ENCODE measurements around the gene MCF2L2.
"Not testable (repeated sequence)": the region's sequence is repeated elsewhere in the genome, so short reads cannot be mapped to it uniquely, and the experiment has no call there.

Gene MCF2L2

DNA sequence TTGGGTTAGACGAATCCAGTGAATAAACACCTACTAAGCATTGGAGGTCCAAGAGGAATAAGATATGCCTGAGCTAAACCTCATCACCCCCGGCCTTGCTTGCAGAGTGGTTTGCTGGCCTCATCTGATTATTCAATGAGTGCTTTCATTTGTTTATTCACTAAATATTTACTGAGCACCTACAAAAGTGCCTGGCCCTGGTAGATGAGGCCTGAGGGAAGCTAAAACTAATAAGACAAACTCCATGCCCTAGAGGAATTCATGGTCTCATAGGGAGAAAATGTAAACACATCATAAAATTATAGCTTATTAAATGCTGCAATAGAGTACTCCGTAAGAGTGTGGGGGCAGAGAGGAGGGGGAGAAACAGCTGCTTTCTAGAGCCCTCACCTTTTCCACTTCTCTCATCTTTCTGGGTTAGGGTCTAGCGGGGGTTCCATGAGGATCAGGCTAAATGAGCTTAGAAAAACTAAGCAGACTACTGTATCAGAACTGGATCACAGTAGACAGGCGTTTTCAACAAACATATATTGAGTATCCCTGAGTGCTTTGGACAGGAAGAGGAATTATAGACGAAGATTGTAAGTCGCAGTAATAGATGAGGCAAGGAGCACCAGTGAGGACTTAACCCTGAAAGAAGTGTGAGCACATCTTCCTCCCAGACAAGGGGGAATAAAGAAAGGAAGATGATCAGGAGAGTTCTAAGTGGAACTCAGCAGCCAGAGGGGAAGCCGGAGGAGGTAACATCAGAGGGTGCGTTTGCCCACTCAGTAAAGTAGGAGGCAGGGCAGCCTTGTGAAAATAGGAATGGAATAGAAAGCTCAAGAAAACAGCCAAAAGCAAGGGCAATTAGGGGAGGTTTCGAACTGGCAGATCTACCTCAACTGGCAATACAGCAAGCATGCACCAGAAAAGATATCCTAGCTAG, 234.4 kb downstream of the MCF2L2 start:
- DNase-seq: no peak

DNA sequence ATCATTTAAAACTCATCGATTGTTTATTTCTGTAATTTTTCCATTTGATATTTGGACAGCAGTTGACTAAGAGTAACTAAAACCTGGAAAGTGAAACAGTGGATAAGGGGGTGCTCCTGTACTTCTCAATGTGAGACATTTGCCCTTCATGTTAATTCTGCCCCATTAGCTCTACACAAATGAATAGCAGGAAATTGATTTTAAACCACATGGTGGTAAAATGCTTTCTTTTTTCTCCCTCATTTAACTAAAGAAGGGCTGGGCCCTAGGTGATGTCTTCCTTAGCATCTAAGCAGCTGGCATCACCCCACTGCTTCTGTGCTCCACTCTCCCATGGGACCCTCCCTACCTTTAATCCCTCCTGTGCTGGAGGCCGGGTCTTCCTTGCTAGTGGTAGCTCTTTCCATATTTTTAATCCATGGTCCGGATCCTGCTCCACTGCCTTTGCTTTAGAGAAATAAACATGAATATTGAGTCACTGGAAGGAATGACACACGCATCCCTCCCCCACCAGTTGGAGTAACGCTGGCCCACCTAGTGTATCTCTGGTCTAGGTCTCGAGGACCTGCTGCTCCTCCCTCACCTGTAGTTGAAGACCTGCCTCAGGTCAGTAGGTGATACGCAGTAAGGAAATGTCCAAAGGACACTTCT, 235.6 kb downstream of the MCF2L2 start:
- DNase-seq: no peak

DNA sequence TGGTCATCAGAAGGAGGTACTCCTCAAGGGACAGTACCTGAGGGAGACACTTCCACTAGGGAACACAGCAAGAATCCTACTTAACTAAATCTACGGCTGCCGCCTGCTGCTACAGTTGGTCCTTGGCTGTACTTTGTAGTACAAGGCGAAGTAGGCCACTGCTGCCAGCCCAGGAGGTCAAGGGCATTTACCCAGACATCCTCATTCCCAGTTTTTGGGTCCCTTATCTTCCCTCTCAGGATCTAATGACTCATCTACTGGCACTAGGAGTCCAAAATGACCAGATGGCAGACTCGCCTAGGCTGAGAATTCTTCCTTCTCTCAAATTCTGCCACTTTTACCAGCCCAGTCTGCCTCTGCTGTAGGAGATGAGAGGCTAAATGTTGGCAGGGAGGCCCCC, 238.8 kb downstream of the MCF2L2 start:
- no peak for DNase-seq

DNA sequence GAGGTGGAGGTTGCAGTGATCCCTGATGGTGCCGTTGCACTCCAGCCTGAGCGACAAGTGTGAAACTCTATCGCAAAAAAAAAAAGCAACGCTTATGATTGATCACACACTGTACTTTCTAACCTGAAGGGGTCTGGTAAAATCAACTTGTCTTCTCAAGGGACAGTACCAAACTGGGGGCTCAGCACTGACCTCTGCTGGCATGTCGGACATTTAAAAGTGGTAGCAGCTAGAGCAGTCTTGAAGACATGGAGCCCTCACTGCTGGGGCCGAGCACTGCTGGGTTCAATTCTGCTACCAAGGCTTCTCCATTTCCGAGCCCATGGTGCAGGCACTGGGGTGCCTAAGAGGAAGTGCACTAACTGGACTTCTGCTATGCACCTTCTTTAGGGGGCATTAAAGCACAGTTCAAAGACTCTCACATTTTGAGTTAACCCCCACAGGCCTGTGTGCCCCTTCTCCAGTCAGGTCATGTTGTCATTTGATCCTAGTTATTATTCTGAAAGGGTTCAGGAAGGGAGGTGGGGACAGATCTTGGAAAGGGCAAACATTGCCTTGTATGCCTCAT, 239.4 kb downstream of the MCF2L2 start:
- no peak for DNase-seq

DNA sequence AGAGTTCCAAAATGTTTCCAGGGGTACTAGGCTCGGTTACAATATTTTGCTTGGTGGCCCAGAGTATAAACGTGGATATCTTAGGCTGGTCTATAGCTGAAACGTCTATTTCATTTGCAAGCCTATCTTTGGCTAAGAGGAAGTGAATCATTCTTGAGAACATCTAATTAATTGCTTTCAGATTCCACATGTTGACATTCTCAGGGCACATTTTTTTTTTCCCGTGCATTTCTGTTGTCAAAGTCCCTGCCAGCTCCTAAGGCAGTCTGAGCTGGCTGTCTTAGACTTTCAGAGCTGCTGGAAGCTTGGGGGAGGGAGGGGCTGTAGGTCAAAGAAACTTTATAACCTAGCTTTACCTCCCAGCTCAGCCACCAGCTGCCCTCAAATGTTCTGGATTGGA, 242.7 kb downstream of the MCF2L2 start:
- no peak for DNase-seq

DNA sequence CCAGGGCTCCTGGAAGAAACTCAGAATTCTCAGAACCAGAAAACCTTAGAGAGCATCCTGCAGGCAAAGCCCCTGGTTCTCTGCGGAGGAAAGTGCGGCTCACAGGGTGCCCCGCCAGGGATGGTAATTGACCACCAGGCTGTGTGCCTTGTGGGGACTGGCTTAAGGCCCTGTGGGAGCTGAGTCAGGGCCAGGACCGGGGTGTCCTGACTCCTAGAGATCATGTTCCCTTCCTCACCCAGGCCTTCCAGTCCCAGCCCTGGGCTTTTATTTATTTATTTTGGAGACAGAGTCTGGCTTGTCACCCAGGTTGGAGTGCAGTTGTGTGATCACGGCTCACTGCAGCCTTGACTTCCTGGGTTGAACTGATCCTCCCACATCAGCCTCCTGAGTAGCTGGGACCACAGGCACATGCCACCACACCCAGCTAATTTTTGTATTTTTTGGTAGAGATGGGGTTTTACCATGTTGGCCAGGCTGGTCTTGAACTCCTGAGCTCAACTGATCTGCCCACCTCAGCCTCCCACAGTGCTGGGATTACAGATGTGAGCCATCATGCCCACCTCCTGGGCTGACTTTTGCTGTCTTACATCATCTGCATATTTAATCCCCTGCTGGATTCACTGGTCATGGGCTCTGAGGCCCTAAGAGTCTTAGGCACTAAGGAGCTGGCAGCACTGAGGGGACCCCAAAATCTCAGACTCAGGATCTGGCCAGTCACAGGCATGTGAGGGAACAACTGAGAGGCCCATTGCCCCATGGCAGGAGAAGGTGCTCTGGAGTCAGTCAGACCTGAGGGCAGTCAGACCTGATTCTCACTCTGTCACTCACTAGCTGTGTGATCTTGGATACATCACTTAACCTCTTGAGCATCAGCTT, 245.4 kb downstream of the MCF2L2 start:
- no peak for DNase-seq

DNA sequence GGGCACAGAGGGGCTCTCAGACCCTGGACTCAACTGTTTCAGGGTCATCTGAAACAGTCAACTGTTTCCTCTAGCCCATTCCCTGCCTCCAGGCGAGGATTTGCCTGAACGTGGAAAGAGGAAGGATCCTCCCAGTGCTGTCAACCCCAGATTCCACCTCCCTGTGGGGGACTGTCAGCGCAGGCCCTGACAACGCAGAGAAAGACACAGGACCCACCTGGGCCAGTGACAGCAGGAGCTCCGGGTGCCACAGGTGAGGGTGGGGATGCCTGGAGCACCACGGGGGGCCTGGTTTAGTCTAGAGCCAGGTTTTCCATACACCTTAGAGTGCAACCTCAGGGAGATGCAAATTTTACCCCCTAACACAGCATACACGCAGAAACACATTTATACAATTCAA, 246.3 kb downstream of the MCF2L2 start:
- DNase-seq: no peak

DNA sequence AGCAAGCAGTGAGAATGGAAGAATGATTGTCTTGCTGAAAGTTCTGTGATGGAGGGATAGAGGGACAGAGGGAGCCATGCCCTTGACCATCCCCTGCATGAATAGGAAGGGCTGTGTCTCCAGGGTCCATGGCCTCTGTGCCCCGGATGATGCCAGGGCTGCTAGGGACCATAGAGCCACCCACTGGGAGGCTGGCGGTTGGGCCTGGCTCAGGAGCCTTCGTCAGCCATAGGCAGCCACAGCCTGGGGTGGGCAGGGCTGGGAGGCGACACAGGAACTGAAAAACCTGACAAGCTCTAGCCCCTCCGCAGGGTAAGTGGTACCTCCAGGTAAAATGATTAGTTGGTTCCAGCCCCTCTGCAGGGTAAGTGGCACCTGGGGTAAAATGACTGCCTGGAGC, 246.8 kb downstream of the MCF2L2 start:
- no peak for DNase-seq

DNA sequence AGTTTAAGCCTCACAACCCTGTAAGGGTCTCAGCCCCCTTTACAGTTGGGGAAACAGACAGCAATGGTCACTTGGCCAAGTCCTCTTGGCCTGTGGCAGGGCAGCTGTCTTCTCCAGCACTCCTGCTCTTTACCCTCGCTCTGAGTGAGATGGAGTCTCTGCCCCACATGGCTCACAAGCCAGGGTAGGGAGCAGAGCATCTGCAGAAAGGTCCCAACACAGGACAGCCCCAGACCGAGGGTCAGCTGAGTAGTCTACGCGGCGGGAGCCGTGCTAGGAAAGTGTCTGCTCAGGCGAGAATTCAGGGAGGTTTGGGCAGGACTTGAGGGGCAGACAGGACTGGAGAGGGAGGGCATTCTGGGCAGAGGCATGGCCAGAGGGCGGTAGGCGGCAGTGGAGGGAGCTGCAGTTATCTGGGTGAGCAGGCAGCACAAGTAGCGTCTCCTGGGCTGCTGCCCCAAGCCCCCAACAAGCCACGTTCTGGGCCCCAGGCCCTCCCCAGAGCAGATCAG, 247.6 kb downstream of the MCF2L2 start:
- no peak for DNase-seq

DNA sequence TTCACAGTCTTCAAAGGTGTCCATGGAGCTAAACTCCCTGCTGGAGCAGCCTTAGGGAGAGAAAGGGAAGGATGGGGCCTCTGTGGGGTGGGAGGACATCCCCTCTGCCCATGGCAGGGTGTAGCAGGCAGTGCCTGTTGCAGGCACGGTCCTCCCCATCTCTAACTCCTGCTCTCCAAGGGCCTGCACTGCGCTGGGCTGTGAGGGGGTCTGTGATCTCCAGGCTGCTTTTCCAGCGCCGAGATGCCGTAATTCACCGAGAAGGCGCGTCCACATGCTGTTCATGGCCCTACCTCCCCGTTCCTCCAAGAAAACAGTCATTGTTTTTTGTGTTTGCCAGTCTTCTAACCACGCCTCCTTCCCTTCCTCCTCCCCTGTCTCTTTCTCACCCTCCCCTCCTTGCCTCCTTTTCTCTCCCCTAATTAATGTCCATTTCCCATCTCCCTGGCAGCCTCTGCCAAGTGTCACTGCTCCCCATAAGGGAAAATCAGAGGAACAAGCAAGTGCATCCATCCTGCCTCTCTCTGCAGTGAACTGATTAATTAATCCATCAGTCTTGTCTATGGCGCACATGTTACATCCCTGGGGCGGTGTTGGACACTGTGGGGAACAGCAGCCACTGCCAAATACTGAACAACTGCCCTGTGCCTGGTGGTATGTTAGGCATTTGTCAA, 248.2 kb downstream of the MCF2L2 start:
- DNase-seq: no peak

DNA sequence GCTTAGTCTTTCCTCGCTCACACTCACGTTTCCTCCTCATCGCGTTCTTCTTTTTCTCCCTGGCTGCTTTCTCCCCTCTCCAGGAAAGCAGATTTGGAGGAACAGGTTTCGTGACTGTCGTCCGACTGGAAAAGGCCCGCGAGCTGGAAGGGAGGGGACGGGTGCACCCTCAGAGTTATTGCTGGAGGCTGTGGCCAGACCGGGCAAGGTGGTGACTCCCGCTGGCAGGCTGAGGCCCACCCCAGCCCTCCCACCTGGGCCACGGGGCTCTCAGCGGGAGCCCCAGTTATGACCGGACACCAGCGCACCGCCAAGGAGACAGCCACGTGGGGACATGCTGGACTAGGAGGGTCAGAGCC, 248.9 kb downstream of the MCF2L2 start:
- DNase-seq: not testable (repeated sequence)

DNA sequence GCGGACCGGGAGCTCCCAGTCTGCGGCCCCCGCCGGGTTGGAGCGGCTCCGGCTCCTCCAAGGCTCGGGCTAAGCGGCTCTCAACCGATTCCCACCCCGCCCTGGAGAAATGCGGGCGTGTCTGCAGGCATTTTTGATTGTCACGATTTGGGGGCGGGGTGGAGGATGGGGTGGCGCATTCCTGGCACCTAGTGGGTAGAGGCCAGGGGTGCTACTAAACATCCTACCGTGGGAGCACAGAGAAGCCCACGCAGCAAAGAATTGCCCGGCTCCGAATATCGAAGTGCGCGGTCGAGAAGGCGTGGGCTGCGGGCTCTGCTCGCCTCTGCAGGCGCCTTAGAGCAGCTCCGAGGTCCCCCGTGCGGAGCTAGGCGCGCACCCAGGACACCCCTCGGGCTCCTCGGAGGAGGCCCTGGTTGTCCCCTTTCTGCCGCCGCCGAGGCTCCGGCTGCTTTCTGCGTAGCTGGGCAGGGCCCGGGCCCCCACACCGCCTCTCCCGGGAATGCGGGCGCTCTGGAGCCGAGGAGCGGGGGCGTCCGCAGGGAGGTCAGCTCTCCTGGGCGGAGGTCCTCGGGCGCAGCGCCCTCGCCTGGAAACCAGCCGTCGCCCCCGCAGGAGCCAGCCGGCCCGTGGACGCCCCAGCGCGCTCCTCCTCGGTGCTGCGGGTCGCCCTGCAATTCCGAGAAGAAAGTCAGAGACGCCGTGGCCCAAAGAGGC, 249.4 kb downstream of the MCF2L2 start:
- DNase-seq: peak; percentile 74

DNA sequence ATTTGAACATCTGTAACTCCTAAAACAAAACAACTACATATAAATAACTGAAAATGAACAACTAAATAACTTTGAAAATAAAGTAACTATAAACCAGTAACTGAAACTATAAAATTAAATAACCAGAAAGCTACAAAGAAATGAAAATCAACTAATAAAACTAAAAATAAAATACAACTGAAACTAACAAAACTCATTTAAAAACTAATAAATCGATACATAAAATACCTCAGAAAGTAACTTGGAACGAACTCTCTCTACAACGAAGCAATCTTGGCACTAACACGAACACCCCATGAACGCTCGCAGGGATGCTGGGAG, 249.9 kb downstream of the MCF2L2 start:
- DNase-seq: no peak

DNA sequence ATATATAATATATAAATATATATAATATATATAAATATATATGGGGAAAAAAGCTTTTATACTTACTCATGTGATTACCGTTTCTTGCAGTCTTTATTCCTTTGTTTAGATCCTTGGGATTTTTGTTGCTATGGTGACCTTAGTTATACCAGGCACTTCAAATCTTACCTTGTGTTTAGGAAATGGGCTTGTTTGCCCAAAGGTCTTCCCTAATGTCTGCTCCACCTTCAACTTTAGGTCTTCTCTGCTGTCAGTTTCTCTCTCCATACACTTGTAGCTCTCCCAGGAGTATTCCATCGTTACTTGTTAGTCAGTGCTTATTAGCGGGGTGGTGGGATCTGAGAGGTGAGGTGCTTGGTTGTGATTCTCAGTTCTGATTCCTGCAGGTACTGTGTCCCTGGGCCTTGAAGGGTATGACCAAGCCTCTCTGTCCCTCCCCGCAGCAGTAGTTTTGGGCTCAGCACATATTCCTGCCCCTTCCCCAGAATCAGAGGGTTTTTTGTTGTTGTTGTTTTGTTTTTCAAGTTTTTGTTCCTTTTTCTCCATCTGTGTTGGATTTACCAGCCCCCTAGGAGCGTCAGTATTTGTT, 256.3 kb downstream of the MCF2L2 start:
- no peak for DNase-seq

DNA sequence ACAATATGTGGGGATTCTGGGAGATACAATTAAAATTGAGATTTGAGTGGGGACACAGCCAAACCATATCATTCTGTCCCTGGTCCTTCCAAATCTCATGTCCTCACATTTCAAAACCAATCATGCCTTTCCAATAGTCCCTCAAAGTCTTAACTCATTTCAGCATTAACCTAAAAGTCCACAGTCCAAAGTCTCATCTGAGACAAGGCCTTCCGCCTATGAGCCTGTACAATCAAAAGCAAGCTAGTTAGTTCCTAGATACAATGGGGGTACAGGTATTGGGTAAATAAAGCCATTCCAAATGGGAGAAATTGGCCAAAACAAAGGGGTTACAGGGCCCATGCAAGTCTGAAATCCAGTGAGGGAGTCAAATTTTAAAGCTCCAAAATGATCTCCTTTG, 260.4 kb downstream of the MCF2L2 start:
- DNase-seq: not testable (repeated sequence)

DNA sequence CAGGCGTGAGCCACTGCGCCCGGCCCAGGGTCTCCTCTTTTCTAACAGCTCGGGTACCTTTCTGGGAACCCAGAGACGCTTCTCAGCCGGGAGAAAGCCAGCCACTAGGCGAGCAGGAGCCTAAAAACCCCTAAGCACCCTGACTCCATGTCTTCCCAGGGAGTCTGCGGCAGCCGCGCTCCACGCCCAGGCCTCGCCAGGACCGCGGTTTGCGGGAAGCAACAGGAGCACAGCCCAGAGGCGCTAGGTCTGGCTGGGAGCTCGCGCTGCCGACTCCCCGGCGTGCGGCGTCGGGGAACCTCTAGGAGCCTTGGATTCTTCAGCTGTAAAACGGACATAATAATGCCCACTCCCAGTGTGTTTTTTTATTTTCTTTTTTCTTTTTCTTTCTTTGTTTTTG, 264.9 kb downstream of the MCF2L2 start:
- DNase-seq: no peak

DNA sequence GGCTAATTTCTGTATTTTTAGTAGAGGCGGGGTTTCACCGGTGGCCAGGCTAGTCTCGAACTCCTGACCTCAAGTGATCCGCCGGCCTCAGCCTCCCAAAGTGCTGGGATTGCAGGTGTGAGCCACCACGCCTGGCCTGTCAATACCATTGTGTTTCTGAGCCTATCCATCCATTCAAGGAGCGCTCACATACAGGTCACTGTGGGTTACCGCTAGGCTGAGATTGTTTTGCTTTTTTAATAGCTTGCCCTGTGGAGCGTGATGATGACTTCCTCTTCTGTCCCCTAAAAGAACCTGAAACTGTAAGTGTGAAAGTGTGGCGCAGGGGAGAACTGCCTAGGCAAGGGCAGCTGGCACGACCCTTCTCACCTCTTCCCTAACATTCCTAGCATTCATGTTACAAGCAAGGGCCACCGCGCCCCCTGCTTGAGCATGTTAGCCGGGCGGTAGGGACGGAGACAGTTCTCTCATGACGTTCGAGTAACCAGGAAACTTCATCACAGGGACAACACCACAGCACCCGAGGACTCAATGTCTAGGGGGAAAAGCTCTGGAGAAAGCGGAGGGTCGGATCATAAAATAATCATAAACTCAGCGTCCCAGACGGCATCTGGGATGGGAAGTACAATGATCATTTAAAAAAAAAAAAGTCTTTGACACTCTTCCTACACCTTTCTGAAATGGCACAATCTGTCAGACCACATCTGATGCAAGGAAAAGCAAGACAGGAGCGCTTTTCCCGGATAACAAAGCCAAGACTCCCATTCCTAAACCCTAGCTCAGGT, 266.7 kb downstream of the MCF2L2 start:
- DNase-seq: no peak

DNA sequence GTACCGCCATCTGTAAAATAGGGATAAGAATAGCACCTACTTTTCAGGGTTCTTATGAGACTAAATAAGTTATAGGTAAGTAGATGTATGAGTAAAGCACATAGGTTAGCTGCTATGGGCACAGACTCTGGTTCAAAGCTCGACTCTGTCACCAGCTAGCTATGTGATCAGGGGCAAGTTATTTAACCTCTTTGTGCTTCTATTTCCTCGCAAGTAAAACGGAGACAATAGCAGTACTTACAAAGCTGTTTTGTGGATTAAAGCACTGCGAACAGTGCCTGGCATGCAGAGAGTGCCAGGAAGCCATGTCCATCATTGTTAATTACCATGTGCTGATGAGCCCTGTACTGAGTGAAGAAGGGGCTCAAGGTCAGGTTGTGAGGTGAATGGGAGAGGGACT, 267.8 kb downstream of the MCF2L2 start:
- no peak for DNase-seq

DNA sequence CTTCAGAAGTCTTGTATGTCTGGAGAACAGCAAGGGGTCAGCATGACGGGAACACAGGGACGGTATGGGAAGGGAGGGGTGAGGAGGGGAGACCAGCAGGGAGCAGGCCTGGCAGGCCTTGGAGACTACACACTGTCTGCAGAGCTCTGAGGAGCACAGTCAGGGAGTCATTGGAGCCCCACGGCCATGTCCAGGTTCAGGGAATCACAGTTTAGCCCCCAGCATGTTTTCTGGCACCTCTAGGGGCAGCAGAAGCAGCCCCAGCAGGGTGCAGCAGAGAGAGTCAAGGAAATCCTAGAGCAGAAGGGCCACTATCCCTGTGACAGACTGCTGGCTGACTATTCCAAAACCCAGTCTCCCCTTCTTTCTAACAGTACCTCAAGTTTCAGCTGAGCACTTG, 269.1 kb downstream of the MCF2L2 start:
- DNase-seq: no peak

DNA sequence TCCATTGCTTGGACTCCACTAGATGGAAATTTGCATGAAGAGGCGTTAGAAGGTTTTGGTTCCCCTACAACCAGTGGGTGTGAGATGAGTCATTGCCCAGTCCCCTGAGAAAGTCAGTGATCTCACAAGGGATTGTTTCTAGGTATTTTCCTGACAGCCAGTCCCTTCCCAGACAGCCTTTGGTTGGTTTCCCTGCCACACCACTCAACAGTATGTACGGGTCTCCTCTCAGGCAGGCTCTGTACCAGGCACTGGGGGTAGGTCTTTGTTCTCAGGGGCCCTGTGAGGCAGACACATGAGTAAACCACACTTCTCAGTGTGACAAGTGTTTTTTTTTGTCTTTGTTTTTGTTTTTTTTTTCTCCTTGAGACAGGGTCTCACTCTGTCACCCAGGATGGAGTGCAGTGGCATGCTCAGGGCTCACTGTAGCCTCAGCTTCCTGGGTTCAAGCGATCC, 269.8 kb downstream of the MCF2L2 start:
- DNase-seq: no peak

DNA sequence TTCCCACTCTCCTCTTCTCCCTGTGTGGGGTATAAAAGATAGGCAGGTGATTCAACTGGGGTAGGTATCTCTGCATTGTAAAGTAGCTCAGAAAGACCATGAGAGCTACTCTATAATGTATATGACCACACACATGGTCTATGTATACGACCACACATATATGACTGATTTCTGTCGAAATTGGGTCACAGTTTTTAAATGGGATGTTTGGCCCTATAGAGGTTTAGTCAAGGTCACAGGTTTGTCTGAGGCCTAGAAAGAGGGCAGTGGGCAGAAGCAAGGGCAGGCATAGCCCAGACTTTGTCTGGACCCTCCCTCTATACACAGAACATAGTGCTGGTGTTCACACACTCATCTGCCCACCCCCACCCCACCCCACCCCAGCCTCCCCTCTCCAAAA, 270.3 kb downstream of the MCF2L2 start:
- no peak for DNase-seq

Data from NCI-H2107 (cell line).